Activated naive CD8-positive, alpha-beta T cell treated with anti-CD3 and anti-CD28 coated beads, Interleukin-2, amount 50 U/mL, for 24 hours (primary cell): Measurements from ENCODE around the gene SRSF3.

Source experiments
- ATAC-seq: fragments of 150-1000 bp; cut with Tn5 transposase; one replicate; pipeline ENCODE4 v1.10.0; 2021
- DNase-seq: peaks from one replicate; pipeline ENCODE4 v3.0.0; 2021
- H3K27ac Mint-ChIP-seq: one replicate; pipeline ENCODE4 v1.8.0; 2021; ENCODE audit warnings: mild to moderate bottlenecking, mixed read lengths
- H3K27me3 Mint-ChIP-seq: one replicate; pipeline ENCODE4 v1.8.0; 2021; ENCODE audit warnings: mixed read lengths
- H3K36me3 Mint-ChIP-seq: one replicate; pipeline ENCODE4 v1.8.0; 2021; ENCODE audit warnings: low read depth, mixed read lengths
- H3K4me1 Mint-ChIP-seq: one replicate; pipeline ENCODE4 v1.8.0; 2021; ENCODE audit warnings: mixed read lengths
- H3K4me3 Mint-ChIP-seq: one replicate; pipeline ENCODE4 v1.8.0; 2021; ENCODE audit warnings: mild to moderate bottlenecking, moderate library complexity, mixed read lengths
- H3K9me3 Mint-ChIP-seq: one replicate; pipeline ENCODE4 v1.8.0; 2021; ENCODE audit warnings: mixed read lengths

Gene SRSF3

GRCh38 chr6:36621371-36621855 is 27.3 kb downstream of the SRSF3 start:
- H3K27ac Mint-ChIP-seq = no peak overlapping the region
- H3K9me3 Mint-ChIP-seq = no peaks in the 10 kb centered on the region
- no peaks in the 10 kb centered on the region for H3K27me3 Mint-ChIP-seq
- no peak for DNase-seq
- peaks cover 14% of the 10 kb centered on the region for H3K4me1 Mint-ChIP-seq
- ATAC-seq = no peak
- H3K36me3 Mint-ChIP-seq = peaks cover 2% of the 10 kb centered on the region
- H3K4me3 Mint-ChIP-seq = no peak overlapping the region

- no peaks in the 10 kb centered on the region for H3K27me3 Mint-ChIP-seq
- DNase-seq (no peak), ATAC-seq (peak; percentile 20)
- H3K36me3 Mint-ChIP-seq = peaks cover 2% of the 10 kb centered on the region
- H3K9me3 Mint-ChIP-seq = no peaks in the 10 kb centered on the region
- H3K4me3 Mint-ChIP-seq = no peak overlapping the region
- H3K27ac Mint-ChIP-seq = peak overlapping the region; percentile 34
- H3K4me1 Mint-ChIP-seq = peaks cover 17% of the 10 kb centered on the region
Measured at GRCh38 chr6:36622901-36623546, 28.9 kb downstream of the SRSF3 start.

GRCh38 chr6:36623547-36624459 is 29.6 kb downstream of the SRSF3 start:
- H3K4me3 Mint-ChIP-seq = no peak overlapping the region
- ATAC-seq (peak; percentile 64), DNase-seq (peak; percentile 82)
- H3K4me1 Mint-ChIP-seq = peaks cover 21% of the 10 kb centered on the region
- H3K36me3 Mint-ChIP-seq = peaks cover 1% of the 10 kb centered on the region
- H3K27me3 Mint-ChIP-seq = no peaks in the 10 kb centered on the region
- no peaks in the 10 kb centered on the region for H3K9me3 Mint-ChIP-seq
- H3K27ac Mint-ChIP-seq = peak overlapping the region; percentile 34

GRCh38 chr6:36624461-36625157 is 30.4 kb downstream of the SRSF3 start:
- Mint-ChIP-seq H3K27ac (no peak overlapping the region), H3K4me3 (no peak overlapping the region), H3K9me3 (no peaks in the 10 kb centered on the region), H3K27me3 (no peaks in the 10 kb centered on the region), H3K4me1 (peaks cover 21% of the 10 kb centered on the region), H3K36me3 (no peaks in the 10 kb centered on the region)
- ATAC-seq (no peak), DNase-seq (no peak)

DNA sequence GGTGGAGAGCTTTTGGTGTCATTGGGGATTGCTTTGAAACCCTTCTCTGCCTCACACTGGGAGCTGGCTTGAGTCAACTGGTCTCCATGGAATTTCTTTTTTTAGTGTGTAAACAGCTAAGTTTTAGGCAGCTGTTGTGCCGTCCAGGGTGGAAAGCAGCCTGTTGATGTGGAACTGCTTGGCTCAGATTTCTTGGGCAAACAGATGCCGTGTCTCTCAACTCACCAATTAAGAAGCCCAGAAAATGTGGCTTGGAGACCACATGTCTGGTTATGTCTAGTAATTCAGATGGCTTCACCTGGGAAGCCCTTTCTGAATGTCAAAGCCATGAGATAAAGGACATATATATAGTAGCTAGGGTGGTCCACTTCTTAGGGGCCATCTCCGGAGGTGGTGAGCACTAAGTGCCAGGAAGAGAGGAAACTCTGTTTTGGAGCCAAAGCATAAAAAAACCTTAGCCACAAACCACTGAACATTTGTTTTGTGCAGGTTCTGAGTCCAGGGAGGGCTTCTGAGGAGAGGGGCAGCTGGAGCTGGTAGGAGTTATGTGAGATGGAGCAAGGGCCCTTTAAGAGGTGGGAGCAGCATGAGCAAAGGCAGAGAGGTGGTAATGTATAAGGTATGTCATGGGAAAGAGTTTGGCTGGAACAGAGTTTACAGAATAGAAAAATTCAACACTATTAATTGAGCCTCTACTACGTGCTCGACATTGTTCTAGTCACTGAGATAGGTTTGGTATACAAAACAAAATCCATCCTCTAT is 31.2 kb downstream of the SRSF3 start:
- H3K4me1 Mint-ChIP-seq = peaks cover 21% of the 10 kb centered on the region
- no peaks in the 10 kb centered on the region for H3K36me3 Mint-ChIP-seq
- no peak for ATAC-seq
- no peak overlapping the region for H3K27ac Mint-ChIP-seq
- no peaks in the 10 kb centered on the region for H3K27me3 Mint-ChIP-seq
- no peak for DNase-seq
- no peaks in the 10 kb centered on the region for H3K9me3 Mint-ChIP-seq
- no peak overlapping the region for H3K4me3 Mint-ChIP-seq

- DNase-seq (no peak), ATAC-seq (no peak)
- no peaks in the 10 kb centered on the region for H3K36me3 Mint-ChIP-seq
- peaks cover 24% of the 10 kb centered on the region for H3K4me1 Mint-ChIP-seq
- no peaks in the 10 kb centered on the region for H3K9me3 Mint-ChIP-seq
- H3K27ac Mint-ChIP-seq = peak overlapping the region; percentile 5
- no peaks in the 10 kb centered on the region for H3K27me3 Mint-ChIP-seq
- H3K4me3 Mint-ChIP-seq = no peak overlapping the region
Measured at GRCh38 chr6:36626636-36627035, 32.5 kb downstream of the SRSF3 start.

GRCh38 chr6:36627141-36627540 is 33.0 kb downstream of the SRSF3 start:
- no peak for ATAC-seq
- Mint-ChIP-seq H3K9me3 (no peaks in the 10 kb centered on the region), H3K4me3 (no peak overlapping the region), H3K36me3 (no peaks in the 10 kb centered on the region), H3K27ac (no peak overlapping the region), H3K4me1 (peaks cover 24% of the 10 kb centered on the region), H3K27me3 (no peaks in the 10 kb centered on the region)
- no peak for DNase-seq

DNA sequence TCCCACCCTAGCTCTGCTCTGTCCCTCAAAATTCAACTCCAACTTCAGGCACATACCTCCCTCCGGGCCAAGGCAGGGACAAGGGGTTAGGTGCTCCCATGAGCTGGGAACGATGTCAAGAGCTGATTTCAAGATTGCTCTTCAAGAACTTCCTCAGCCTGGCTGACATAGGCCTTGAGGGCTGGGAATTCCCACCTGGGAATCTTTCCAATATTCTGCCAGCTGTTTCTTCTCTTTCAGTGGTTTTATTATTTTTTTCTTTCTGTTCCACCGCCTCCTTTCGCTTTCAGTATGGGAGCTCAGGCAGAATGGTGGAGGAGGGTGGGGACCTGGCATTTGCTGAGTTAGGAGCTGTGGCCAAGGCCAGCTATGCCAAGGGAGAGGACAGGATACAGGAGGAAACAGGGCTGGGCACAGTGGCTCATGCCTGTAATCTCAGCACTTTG is 33.7 kb downstream of the SRSF3 start:
- Mint-ChIP-seq H3K36me3 (no peaks in the 10 kb centered on the region), H3K4me3 (no peak overlapping the region), H3K27ac (peak overlapping the region; percentile 73), H3K27me3 (no peaks in the 10 kb centered on the region), H3K4me1 (peaks cover 20% of the 10 kb centered on the region), H3K9me3 (no peaks in the 10 kb centered on the region)
- no peak for ATAC-seq
- no peak for DNase-seq

DNA sequence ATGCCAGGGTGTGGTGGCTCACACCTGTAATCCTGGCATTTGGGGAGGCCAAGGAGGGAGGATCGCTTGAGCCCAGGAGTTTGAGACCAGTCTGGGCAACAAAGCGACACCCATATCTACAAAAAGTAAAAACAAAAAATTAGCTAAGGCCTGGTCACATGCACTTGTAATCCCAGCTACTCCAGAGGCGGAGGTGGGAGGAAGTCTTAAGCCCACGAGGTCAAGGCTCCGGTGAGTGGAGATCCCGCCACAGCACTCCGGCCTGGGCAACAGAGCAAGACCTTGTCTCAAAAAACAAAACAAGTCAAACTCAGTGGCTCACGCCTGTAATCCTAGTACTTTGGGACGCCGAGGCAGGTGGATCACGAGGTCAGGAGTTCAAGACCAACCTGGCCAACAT is 35.6 kb downstream of the SRSF3 start:
- Mint-ChIP-seq H3K27ac (no peak overlapping the region), H3K4me1 (peaks cover 10% of the 10 kb centered on the region), H3K4me3 (no peak overlapping the region), H3K27me3 (no peaks in the 10 kb centered on the region), H3K36me3 (no peaks in the 10 kb centered on the region), H3K9me3 (no peaks in the 10 kb centered on the region)
- ATAC-seq (no peak), DNase-seq (no peak)

DNA sequence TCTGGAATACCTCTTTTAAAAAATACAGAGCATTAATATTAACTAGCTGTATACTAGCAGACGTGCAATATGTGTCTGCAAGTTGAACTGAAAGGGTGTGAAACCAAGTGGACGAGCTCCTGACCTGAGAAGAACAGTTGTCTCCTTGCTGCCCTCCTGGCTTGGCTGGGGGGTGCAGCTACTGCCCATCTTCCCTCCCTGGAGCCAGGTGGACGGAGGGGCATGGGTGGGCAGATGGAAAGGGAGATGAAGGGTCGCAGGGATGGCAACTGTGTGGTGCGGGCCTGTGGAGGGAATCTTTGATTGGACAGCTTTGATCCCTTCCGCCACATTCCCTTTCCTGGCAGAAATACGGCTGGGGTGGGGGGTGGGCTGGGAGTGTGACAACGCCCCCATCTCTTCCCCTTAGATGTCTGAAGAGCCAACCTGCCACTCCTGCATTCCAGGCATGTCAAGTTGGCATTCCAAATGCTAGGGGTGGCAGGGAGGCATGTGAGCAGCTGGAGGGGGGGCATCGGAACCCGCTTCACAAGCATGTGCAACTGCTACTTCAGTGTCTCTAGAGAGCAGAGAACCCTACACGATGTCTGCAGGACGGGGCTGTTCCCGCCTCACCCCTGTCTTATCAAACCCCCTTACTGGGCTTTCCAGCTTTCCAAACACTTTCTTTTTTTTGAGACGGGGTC is 37.3 kb downstream of the SRSF3 start:
- Mint-ChIP-seq H3K27ac (no peak overlapping the region), H3K4me3 (no peak overlapping the region), H3K9me3 (no peaks in the 10 kb centered on the region), H3K36me3 (no peaks in the 10 kb centered on the region), H3K4me1 (peaks cover 10% of the 10 kb centered on the region), H3K27me3 (no peaks in the 10 kb centered on the region)
- DNase-seq (no peak), ATAC-seq (no peak)

GRCh38 chr6:36633370-36633769 is 39.2 kb downstream of the SRSF3 start:
- Mint-ChIP-seq H3K36me3 (no peaks in the 10 kb centered on the region), H3K4me3 (no peak overlapping the region), H3K27ac (no peak overlapping the region), H3K4me1 (peaks cover 6% of the 10 kb centered on the region), H3K27me3 (no peaks in the 10 kb centered on the region), H3K9me3 (no peaks in the 10 kb centered on the region)
- ATAC-seq (no peak), DNase-seq (no peak)

- peaks cover 2% of the 10 kb centered on the region for H3K4me1 Mint-ChIP-seq
- H3K27me3 Mint-ChIP-seq = no peaks in the 10 kb centered on the region
- H3K36me3 Mint-ChIP-seq = no peaks in the 10 kb centered on the region
- no peaks in the 10 kb centered on the region for H3K9me3 Mint-ChIP-seq
- H3K27ac Mint-ChIP-seq = no peak overlapping the region
- no peak for DNase-seq
- no peak overlapping the region for H3K4me3 Mint-ChIP-seq
- ATAC-seq = no peak
Measured at GRCh38 chr6:36633915-36634314, 39.8 kb downstream of the SRSF3 start.

- H3K36me3 Mint-ChIP-seq = no peaks in the 10 kb centered on the region
- peaks cover 2% of the 10 kb centered on the region for H3K4me1 Mint-ChIP-seq
- H3K4me3 Mint-ChIP-seq = no peak overlapping the region
- no peaks in the 10 kb centered on the region for H3K27me3 Mint-ChIP-seq
- no peaks in the 10 kb centered on the region for H3K9me3 Mint-ChIP-seq
- DNase-seq (no peak), ATAC-seq (no peak)
- H3K27ac Mint-ChIP-seq = no peak overlapping the region
Measured at GRCh38 chr6:36634317-36635108, 40.4 kb downstream of the SRSF3 start.
